HEK293 (cell line): ENCODE results near the gene ZFP62.

ENCODE experiments used
- GLIS2 ChIP-seq: fragments of 450-650 bp; formaldehyde crosslinking; IDR thresholded peaks from 2 replicates; pipeline ENCODE4 v1.5.1; 2016; ENCODE audit warnings: missing biosample characterization, missing genetic modification characterization
- HOXA7 ChIP-seq: sonication (generic); formaldehyde crosslinking; IDR thresholded peaks from 2 replicates; pipeline ENCODE4 v1.8.1; 2022; ENCODE audit warnings: missing genetic modification reagents, borderline replicate concordance
- HOXD13 ChIP-seq: sonication (generic); formaldehyde crosslinking; IDR thresholded peaks from 2 replicates; pipeline ENCODE4 v1.8.0; 2022; ENCODE audit warnings: missing genetic modification reagents, borderline replicate concordance
- OSR2 ChIP-seq: fragments of 450-650 bp; formaldehyde crosslinking; IDR thresholded peaks from 2 replicates; pipeline ENCODE4 v1.5.1; 2016; ENCODE audit warnings: missing biosample characterization, missing genetic modification characterization
- PRDM1 ChIP-seq: fragments of 450-650 bp; formaldehyde crosslinking; IDR thresholded peaks from 2 replicates; pipeline ENCODE4; 2016; ENCODE audit warnings: missing biosample characterization, missing genetic modification characterization
- ZBTB17 ChIP-seq: fragments of 450-650 bp; formaldehyde crosslinking; IDR thresholded peaks from 2 replicates; pipeline ENCODE4 v1.5.1; 2016; ENCODE audit warnings: missing biosample characterization, missing genetic modification characterization
- ZBTB21 ChIP-seq: fragments of 450-650 bp; formaldehyde crosslinking; IDR thresholded peaks from 2 replicates; pipeline ENCODE4 v1.5.1; 2017; ENCODE audit warnings: missing biosample characterization, missing genetic modification characterization
- ZFP69B ChIP-seq: fragments of 450-650 bp; formaldehyde crosslinking; IDR thresholded peaks from 2 replicates; pipeline ENCODE4 v1.5.1; 2016; ENCODE audit warnings: missing biosample characterization, missing genetic modification characterization
- ZNF157 ChIP-seq: fragments of 450-650 bp; formaldehyde crosslinking; IDR thresholded peaks from 2 replicates; pipeline ENCODE4 v1.5.1; 2016; ENCODE audit warnings: missing biosample characterization, missing genetic modification characterization
- ZNF239 ChIP-seq: fragments of 450-650 bp; formaldehyde crosslinking; IDR thresholded peaks from 2 replicates; pipeline ENCODE4 v1.5.1; 2016; ENCODE audit warnings: missing biosample characterization, missing genetic modification characterization
- ZNF266 ChIP-seq: fragments of 450-650 bp; formaldehyde crosslinking; IDR thresholded peaks from 2 replicates; pipeline ENCODE4 v1.5.1; 2016; ENCODE audit warnings: missing biosample characterization, missing genetic modification characterization, low read depth
- ZNF335 ChIP-seq: fragments of 450-650 bp; formaldehyde crosslinking; conservative IDR thresholded peaks from 2 replicates; pipeline ENCODE4 v1.5.1; 2016; ENCODE audit warnings: missing biosample characterization, missing genetic modification characterization
- ZNF350 ChIP-seq: fragments of 450-650 bp; formaldehyde crosslinking; IDR thresholded peaks from 2 replicates; pipeline ENCODE4 v1.5.0; 2017; ENCODE audit warnings: missing biosample characterization, mild to moderate bottlenecking, missing genetic modification characterization
- ZNF354C ChIP-seq: fragments of 450-650 bp; formaldehyde crosslinking; IDR thresholded peaks from 2 replicates; pipeline ENCODE4 v1.5.1; 2016; ENCODE audit warnings: missing biosample characterization, missing genetic modification characterization, low read depth, borderline replicate concordance
- ZNF423 ChIP-seq: fragments of 450-650 bp; formaldehyde crosslinking; IDR thresholded peaks from 2 replicates; pipeline ENCODE4 v1.5.1; 2016; ENCODE audit warnings: missing biosample characterization, missing genetic modification characterization
- ZNF585B ChIP-seq: fragments of 450-650 bp; formaldehyde crosslinking; IDR thresholded peaks from 2 replicates; pipeline ENCODE4 v1.5.1; 2016; ENCODE audit warnings: missing biosample characterization, missing genetic modification characterization
- ZNF610 ChIP-seq: fragments of 450-650 bp; formaldehyde crosslinking; IDR thresholded peaks from 2 replicates; pipeline ENCODE4 v1.5.1; 2016; ENCODE audit warnings: missing biosample characterization, missing genetic modification characterization, borderline replicate concordance
- ZNF654 ChIP-seq: fragments of 450-650 bp; formaldehyde crosslinking; IDR thresholded peaks from 2 replicates; pipeline ENCODE4 v1.5.1; 2016; ENCODE audit warnings: low read depth, missing biosample characterization, missing genetic modification characterization
- ZSCAN30 ChIP-seq: fragments of 450-650 bp; IDR thresholded peaks from 2 replicates; pipeline ENCODE4 v1.5.1; 2018; ENCODE audit warnings: missing biosample characterization, mild to moderate bottlenecking, missing genetic modification characterization, moderate library complexity
- TF ChIP-seq, protein P1 (sequence below): fragments of 450-650 bp; formaldehyde crosslinking; IDR thresholded peaks from 2 replicates; pipeline ENCODE4 v1.5.1; 2016; ENCODE audit warnings: missing biosample characterization, missing genetic modification characterization, low read depth
- TF ChIP-seq, protein P2 (sequence below): fragments of 450-650 bp; formaldehyde crosslinking; IDR thresholded peaks from 2 replicates; pipeline ENCODE4 v1.5.1; 2016; ENCODE audit warnings: missing biosample characterization, missing genetic modification characterization
- TF ChIP-seq, protein P3 (sequence below): fragments of 450-650 bp; formaldehyde crosslinking; IDR thresholded peaks from 2 replicates; pipeline ENCODE4 v1.5.1; 2017; ENCODE audit warnings: missing biosample characterization, missing genetic modification characterization
- TF ChIP-seq, protein P4 (sequence below): fragments of 450-650 bp; formaldehyde crosslinking; IDR thresholded peaks from 2 replicates; pipeline ENCODE4 v1.5.1; 2016; ENCODE audit warnings: missing biosample characterization, missing genetic modification characterization, low read depth
- TF ChIP-seq, protein P5 (sequence below): fragments of 450-650 bp; formaldehyde crosslinking; IDR thresholded peaks from 2 replicates; pipeline ENCODE4 v1.5.1; 2016; ENCODE audit warnings: missing biosample characterization, missing genetic modification characterization
- TF ChIP-seq, protein P6 (sequence below): fragments of 450-650 bp; formaldehyde crosslinking; IDR thresholded peaks from 2 replicates; pipeline ENCODE4 v1.5.1; 2016; ENCODE audit warnings: missing biosample characterization, missing genetic modification characterization
- TF ChIP-seq, protein P7 (sequence below): fragments of 450-650 bp; formaldehyde crosslinking; IDR thresholded peaks from 2 replicates; pipeline ENCODE4 v1.5.1; 2016; ENCODE audit warnings: missing biosample characterization, missing genetic modification characterization

Gene ZFP62

DNA sequence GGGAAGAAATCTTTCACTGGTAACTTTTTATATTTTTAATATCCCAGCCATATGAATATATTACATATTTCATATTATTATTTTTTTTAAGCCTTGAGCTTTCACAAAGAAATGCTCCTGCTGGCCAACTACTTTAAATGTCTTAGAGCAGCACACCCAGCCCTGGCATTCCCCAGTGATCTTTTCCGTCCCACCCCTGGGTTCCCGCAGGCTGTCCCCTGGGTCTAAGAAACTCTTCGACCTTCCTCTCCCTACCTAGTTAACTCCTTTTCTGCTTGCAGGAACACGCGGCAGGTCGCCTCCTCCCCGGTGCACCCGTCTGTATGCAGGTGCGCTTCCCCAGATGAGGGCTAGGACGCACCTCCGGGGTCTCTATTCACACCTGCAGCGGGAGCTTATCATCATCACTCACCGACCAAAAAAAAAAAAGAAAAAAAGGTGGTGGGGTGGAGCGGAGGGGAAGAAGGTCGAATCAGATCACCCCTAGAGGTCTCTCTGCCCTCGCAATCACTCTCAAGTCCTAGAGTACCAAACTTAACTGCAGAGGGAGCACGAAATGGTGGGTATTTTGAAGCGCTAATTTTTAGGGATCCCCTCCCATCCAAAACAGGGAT lies 696 bp downstream of the ZFP62 start (continued):
- TF ChIP-seq, protein P1, sequence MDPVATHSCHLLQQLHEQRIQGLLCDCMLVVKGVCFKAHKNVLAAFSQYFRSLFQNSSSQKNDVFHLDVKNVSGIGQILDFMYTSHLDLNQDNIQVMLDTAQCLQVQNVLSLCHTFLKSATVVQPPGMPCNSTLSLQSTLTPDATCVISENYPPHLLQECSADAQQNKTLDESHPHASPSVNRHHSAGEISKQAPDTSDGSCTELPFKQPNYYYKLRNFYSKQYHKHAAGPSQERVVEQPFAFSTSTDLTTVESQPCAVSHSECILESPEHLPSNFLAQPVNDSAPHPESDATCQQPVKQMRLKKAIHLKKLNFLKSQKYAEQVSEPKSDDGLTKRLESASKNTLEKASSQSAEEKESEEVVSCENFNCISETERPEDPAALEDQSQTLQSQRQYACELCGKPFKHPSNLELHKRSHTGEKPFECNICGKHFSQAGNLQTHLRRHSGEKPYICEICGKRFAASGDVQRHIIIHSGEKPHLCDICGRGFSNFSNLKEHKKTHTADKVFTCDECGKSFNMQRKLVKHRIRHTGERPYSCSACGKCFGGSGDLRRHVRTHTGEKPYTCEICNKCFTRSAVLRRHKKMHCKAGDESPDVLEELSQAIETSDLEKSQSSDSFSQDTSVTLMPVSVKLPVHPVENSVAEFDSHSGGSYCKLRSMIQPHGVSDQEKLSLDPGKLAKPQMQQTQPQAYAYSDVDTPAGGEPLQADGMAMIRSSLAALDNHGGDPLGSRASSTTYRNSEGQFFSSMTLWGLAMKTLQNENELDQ (tag by site-specific recombination): no peak
- TF ChIP-seq, protein P2, sequence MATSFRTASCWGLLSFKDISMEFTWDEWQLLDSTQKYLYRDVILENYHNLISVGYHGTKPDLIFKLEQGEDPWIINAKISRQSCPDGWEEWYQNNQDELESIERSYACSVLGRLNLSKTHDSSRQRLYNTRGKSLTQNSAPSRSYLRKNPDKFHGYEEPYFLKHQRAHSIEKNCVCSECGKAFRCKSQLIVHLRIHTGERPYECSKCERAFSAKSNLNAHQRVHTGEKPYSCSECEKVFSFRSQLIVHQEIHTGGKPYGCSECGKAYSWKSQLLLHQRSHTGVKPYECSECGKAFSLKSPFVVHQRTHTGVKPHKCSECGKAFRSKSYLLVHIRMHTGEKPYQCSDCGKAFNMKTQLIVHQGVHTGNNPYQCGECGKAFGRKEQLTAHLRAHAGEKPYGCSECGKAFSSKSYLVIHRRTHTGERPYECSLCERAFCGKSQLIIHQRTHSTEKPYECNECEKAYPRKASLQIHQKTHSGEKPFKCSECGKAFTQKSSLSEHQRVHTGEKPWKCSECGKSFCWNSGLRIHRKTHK (tag by site-specific recombination): no peak
- TF ChIP-seq, protein P3, sequence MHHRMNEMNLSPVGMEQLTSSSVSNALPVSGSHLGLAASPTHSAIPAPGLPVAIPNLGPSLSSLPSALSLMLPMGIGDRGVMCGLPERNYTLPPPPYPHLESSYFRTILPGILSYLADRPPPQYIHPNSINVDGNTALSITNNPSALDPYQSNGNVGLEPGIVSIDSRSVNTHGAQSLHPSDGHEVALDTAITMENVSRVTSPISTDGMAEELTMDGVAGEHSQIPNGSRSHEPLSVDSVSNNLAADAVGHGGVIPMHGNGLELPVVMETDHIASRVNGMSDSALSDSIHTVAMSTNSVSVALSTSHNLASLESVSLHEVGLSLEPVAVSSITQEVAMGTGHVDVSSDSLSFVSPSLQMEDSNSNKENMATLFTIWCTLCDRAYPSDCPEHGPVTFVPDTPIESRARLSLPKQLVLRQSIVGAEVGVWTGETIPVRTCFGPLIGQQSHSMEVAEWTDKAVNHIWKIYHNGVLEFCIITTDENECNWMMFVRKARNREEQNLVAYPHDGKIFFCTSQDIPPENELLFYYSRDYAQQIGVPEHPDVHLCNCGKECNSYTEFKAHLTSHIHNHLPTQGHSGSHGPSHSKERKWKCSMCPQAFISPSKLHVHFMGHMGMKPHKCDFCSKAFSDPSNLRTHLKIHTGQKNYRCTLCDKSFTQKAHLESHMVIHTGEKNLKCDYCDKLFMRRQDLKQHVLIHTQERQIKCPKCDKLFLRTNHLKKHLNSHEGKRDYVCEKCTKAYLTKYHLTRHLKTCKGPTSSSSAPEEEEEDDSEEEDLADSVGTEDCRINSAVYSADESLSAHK (tag by site-specific recombination): 0 out of 2 replicates have a peak, but pooled peaks have one; percentile 11
- TF ChIP-seq, protein P4, sequence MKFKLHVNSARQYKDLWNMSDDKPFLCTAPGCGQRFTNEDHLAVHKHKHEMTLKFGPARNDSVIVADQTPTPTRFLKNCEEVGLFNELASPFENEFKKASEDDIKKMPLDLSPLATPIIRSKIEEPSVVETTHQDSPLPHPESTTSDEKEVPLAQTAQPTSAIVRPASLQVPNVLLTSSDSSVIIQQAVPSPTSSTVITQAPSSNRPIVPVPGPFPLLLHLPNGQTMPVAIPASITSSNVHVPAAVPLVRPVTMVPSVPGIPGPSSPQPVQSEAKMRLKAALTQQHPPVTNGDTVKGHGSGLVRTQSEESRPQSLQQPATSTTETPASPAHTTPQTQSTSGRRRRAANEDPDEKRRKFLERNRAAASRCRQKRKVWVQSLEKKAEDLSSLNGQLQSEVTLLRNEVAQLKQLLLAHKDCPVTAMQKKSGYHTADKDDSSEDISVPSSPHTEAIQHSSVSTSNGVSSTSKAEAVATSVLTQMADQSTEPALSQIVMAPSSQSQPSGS (tag by site-specific recombination): no peak
- TF ChIP-seq ZNF654 (tag by site-specific recombination) (peak; percentile 7; the same call in 1 of the 2 replicates), PRDM1 (tag by site-specific recombination) (no peak), HOXA7 (CRISPR knock-in tag) (no peak), HOXD13 (CRISPR knock-in tag) (no peak), ZNF423 (peak; percentile 47; the same call in 1 of the 2 replicates), ZNF157 (tag by site-specific recombination) (no peak), ZNF354C (tag by site-specific recombination) (no peak), ZNF239 (tag by site-specific recombination) (no peak), ZNF266 (no peak), ZNF585B (tag by site-specific recombination) (no peak), ZNF610 (tag by site-specific recombination) (no peak), ZSCAN30 (tag by site-specific recombination) (no peak), ZNF335 (tag by site-specific recombination) (0 out of 2 replicates have a peak, but pooled peaks have one; percentile 7), OSR2 (tag by site-specific recombination) (no peak), GLIS2 (tag by site-specific recombination) (no peak), ZBTB21 (tag by site-specific recombination) (no peak), ZNF350 (tag by site-specific recombination) (no peak), ZBTB17 (tag by site-specific recombination) (peak; percentile 60), ZFP69B (tag by site-specific recombination) (no peak)
- TF ChIP-seq, protein P5, sequence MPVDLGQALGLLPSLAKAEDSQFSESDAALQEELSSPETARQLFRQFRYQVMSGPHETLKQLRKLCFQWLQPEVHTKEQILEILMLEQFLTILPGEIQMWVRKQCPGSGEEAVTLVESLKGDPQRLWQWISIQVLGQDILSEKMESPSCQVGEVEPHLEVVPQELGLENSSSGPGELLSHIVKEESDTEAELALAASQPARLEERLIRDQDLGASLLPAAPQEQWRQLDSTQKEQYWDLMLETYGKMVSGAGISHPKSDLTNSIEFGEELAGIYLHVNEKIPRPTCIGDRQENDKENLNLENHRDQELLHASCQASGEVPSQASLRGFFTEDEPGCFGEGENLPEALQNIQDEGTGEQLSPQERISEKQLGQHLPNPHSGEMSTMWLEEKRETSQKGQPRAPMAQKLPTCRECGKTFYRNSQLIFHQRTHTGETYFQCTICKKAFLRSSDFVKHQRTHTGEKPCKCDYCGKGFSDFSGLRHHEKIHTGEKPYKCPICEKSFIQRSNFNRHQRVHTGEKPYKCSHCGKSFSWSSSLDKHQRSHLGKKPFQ (tag by site-specific recombination): peak; percentile 67
- TF ChIP-seq, protein P6, sequence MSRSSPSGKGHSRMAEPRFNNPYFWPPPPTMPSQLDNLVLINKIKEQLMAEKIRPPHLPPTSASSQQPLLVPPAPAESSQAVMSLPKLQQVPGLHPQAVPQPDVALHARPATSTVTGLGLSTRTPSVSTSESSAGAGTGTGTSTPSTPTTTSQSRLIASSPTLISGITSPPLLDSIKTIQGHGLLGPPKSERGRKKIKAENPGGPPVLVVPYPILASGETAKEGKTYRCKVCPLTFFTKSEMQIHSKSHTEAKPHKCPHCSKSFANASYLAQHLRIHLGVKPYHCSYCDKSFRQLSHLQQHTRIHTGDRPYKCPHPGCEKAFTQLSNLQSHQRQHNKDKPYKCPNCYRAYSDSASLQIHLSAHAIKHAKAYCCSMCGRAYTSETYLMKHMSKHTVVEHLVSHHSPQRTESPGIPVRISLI (tag by site-specific recombination): 0 out of 2 replicates have a peak, but pooled peaks have one; percentile 67
- TF ChIP-seq, protein P7, sequence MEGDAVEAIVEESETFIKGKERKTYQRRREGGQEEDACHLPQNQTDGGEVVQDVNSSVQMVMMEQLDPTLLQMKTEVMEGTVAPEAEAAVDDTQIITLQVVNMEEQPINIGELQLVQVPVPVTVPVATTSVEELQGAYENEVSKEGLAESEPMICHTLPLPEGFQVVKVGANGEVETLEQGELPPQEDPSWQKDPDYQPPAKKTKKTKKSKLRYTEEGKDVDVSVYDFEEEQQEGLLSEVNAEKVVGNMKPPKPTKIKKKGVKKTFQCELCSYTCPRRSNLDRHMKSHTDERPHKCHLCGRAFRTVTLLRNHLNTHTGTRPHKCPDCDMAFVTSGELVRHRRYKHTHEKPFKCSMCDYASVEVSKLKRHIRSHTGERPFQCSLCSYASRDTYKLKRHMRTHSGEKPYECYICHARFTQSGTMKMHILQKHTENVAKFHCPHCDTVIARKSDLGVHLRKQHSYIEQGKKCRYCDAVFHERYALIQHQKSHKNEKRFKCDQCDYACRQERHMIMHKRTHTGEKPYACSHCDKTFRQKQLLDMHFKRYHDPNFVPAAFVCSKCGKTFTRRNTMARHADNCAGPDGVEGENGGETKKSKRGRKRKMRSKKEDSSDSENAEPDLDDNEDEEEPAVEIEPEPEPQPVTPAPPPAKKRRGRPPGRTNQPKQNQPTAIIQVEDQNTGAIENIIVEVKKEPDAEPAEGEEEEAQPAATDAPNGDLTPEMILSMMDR: peak; percentile 88
- TF ChIP-seq, all 188 proteins: peak for 8
